Measurements from ENCODE around the gene ERCC2.
A peak's percentile ranks its signal among the peaks of the same experiment; 100 is the strongest.

Gene ERCC2

DNA sequence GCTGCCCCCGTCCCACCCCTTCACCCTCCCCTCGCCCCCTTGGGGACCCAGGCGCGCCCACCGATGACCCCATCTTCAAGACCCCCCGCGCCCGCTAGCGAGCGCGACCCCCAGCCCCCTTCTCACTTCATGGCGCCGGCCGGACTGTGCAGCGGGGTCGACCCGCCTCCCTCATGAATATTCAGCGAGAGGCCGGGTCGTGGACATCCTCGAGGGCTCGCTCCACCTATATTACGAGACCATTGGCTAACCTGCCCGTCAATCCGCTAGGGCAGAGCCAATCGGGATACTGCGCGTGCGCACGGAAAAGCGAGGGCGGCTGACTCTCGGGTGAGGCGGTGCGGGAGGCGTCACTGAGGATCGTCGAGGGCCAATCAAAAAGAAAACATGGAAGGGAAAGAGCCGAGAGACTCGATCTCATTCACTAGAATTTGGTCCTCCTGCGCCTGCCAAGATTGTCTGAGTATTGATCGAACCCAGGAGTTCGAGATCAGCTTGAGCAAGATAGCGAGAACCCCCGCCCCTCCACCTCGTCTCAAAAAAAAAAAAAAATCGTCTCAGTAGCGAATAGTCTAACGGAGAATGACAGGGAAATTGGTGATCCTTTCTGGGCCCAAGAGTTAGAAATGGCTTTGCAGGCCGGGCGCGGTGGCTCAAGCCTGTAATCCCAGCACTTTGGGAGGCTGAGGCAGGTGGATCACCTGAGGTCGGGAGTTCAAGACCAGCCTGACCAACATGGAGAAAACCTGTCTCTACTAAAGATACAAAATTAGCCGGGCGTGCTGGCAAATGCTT, at the start of gene ERCC2:
ERCC2 (minus strand) TSS at position 164 of the 795 bp plus-strand sequence; CDS start at position 131, 33 bp downstream.
- no peaks in the 10 kb centered on the region for H3K9me2 ChIP-seq (replicated peaks; ENCODE audit: insufficient read depth, low read length)
- no peaks in the 10 kb centered on the region for H3F3A ChIP-seq (ENCODE audit: insufficient read depth)
- peak within 1 kb of the TSS; percentile 65 for H3K4me3 ChIP-seq (ENCODE audit: insufficient read depth, low read length, poor library complexity, severe bottlenecking)
- H3K79me2 ChIP-seq (ENCODE audit: insufficient read depth, low read length): no peaks in the 10 kb centered on the region
- peak within 1 kb of the TSS; percentile 94 for H3K4me2 ChIP-seq (ENCODE audit: low read depth, low read length, poor library complexity, severe bottlenecking)
- H3K27ac ChIP-seq (ENCODE audit: low read depth, low read length): no peak within 1 kb of the TSS
- H3K9me3 ChIP-seq (ENCODE audit: insufficient read depth, low read length): no peaks in the 10 kb centered on the region
- no peaks in the 10 kb centered on the region for H4K20me1 ChIP-seq (ENCODE audit: low read depth, low read length)
- no peak for TF ChIP-seq EZH2phosphoT487 (conservative IDR thresholded peaks at IDR 0.05; ENCODE audit: low read length)
- TF ChIP-seq, protein P1, sequence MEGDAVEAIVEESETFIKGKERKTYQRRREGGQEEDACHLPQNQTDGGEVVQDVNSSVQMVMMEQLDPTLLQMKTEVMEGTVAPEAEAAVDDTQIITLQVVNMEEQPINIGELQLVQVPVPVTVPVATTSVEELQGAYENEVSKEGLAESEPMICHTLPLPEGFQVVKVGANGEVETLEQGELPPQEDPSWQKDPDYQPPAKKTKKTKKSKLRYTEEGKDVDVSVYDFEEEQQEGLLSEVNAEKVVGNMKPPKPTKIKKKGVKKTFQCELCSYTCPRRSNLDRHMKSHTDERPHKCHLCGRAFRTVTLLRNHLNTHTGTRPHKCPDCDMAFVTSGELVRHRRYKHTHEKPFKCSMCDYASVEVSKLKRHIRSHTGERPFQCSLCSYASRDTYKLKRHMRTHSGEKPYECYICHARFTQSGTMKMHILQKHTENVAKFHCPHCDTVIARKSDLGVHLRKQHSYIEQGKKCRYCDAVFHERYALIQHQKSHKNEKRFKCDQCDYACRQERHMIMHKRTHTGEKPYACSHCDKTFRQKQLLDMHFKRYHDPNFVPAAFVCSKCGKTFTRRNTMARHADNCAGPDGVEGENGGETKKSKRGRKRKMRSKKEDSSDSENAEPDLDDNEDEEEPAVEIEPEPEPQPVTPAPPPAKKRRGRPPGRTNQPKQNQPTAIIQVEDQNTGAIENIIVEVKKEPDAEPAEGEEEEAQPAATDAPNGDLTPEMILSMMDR (IDR thresholded peaks at IDR 0.05; ENCODE audit: insufficient read depth, low read length, poor library complexity, severe bottlenecking): no peak
- no peaks in the 10 kb centered on the region for H3K27me3 ChIP-seq (ENCODE audit: low read length)
- H2AFZ ChIP-seq (ENCODE audit: low read depth, low read length, severe bottlenecking): peak within 1 kb of the TSS; percentile 82
- H3K9ac ChIP-seq (ENCODE audit: low read length): peak within 1 kb of the TSS; percentile 67
- H3K36me3 ChIP-seq (ENCODE audit: low read length): no peaks in the 10 kb centered on the region

DNA sequence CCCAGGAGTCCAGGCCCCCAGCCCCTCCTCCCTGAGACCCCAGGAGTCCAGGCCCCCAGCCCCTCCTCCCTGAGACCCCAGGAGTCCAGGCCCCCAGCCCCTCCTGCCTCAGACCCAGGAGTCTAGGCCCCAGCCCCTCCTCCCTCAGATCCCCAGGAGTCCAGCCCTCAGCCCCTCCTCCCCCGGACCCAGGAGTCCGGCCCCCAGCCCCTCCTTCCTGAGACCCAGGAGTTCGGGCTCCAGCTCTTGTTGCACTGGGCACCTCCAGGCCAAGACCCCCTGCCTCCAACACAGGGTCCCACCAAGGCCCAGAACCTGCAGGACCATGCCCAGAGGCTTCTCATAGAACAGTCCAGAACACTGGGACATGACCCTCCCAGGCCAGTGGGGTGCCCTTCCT, 49.5 kb upstream of the ERCC2 start:
- Histone ChIP-seq H2AFZ (ENCODE audit: low read depth, low read length, severe bottlenecking) (no peak overlapping the region), H3K27ac (ENCODE audit: low read depth, low read length) (peak overlapping the region; percentile 75), H3F3A (ENCODE audit: insufficient read depth) (peaks cover 15% of the 10 kb centered on the region), H3K79me2 (ENCODE audit: insufficient read depth, low read length) (no peaks in the 10 kb centered on the region), H3K4me2 (ENCODE audit: low read depth, low read length, poor library complexity, severe bottlenecking) (peak overlapping the region; percentile 49), H3K4me3 (ENCODE audit: insufficient read depth, low read length, poor library complexity, severe bottlenecking) (peak overlapping the region; percentile 3), H3K9ac (ENCODE audit: low read length) (peak overlapping the region; percentile 42), H3K9me2 (replicated peaks; ENCODE audit: insufficient read depth, low read length) (no peaks in the 10 kb centered on the region), H3K36me3 (ENCODE audit: low read length) (no peaks in the 10 kb centered on the region), H3K27me3 (ENCODE audit: low read length) (no peaks in the 10 kb centered on the region), H3K9me3 (ENCODE audit: insufficient read depth, low read length) (no peaks in the 10 kb centered on the region), H4K20me1 (ENCODE audit: low read depth, low read length) (no peaks in the 10 kb centered on the region)
- TF ChIP-seq, protein P1 (IDR thresholded peaks at IDR 0.05; ENCODE audit: insufficient read depth, low read length, poor library complexity, severe bottlenecking): no peak
- no peak for TF ChIP-seq EZH2phosphoT487 (conservative IDR thresholded peaks at IDR 0.05; ENCODE audit: low read length)

DNA sequence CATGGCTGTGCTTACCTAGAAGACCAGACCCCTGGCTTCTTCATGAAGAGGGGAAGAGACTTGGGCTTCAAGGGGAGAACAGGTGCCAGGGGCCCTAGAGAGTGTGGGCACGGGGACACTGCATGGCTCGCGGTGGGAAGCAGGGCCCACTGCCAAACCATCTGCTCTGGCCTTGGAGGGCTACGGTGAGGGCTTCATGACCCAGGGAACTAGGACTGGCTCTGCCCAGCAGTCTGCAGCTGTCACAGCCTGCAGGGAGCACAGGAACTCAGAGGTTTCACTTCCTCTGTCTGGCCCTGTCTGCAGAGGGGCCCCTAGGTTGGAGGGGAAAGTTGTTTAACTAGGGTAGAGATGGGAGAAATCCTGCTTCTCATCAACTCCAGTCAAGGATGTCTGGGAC, 49.0 kb upstream of the ERCC2 start:
- Histone ChIP-seq H3K4me3 (ENCODE audit: insufficient read depth, low read length, poor library complexity, severe bottlenecking) (peak overlapping the region; percentile 2), H3K9ac (ENCODE audit: low read length) (peak overlapping the region; percentile 42), H3K4me2 (ENCODE audit: low read depth, low read length, poor library complexity, severe bottlenecking) (peak overlapping the region; percentile 49), H3F3A (ENCODE audit: insufficient read depth) (peaks cover 11% of the 10 kb centered on the region), H3K27me3 (ENCODE audit: low read length) (no peaks in the 10 kb centered on the region), H3K9me3 (ENCODE audit: insufficient read depth, low read length) (no peaks in the 10 kb centered on the region), H3K9me2 (replicated peaks; ENCODE audit: insufficient read depth, low read length) (no peaks in the 10 kb centered on the region), H4K20me1 (ENCODE audit: low read depth, low read length) (no peaks in the 10 kb centered on the region), H2AFZ (ENCODE audit: low read depth, low read length, severe bottlenecking) (no peak overlapping the region), H3K27ac (ENCODE audit: low read depth, low read length) (peak overlapping the region; percentile 75), H3K79me2 (ENCODE audit: insufficient read depth, low read length) (no peaks in the 10 kb centered on the region), H3K36me3 (ENCODE audit: low read length) (no peaks in the 10 kb centered on the region)
- TF ChIP-seq, protein P1 (IDR thresholded peaks at IDR 0.05; ENCODE audit: insufficient read depth, low read length, poor library complexity, severe bottlenecking): no peak
- no peak for TF ChIP-seq EZH2phosphoT487 (conservative IDR thresholded peaks at IDR 0.05; ENCODE audit: low read length)
